Body of pancreas (tissue), 4 donors: Measurements from ENCODE around the gene KIAA1217. TPM values are rescaled to one million over a fixed set of nuclear protein-coding genes. Genes with fewer than 3 reads are reported as not detected.

Experiments used
- ATAC-seq: fragments of 150-250 bp; one replicate; pipeline ENCODE4 v1.9.1; 2016
- DNase-seq, 4 donors: peaks; one replicate each; pipeline ENCODE4 v3.0.0-alpha.2; 2019
- H3K27ac ChIP-seq, 4 donors: fragments of 200-600 bp; sonication (generic); 1 replicate in 3 of 4; 2 replicates in 1 of 4; pipeline versions ENCODE4 v1.5.1 to v1.6.1; 2016 to 2019; ENCODE audit warnings: mild to moderate bottlenecking in 1 of 4, mixed read lengths in 1 of 4, moderate library complexity in 1 of 4
- H3K27me3 ChIP-seq, 2 donors: fragments of 200-600 bp; sonication (generic); one replicate each; pipeline ENCODE4 v1.6.0; 2016; ENCODE audit warnings: mild to moderate bottlenecking in 1 of 2
- H3K36me3 ChIP-seq, 2 donors: fragments of 200-600 bp; sonication (generic); replicated peaks in 1 of 2; 2 replicates each; pipeline ENCODE4 v1.5.1; 2016; ENCODE audit warnings: low read depth in 2 of 2; ENCODE audit not compliant: insufficient read depth in 1 of 2
- H3K4me1 ChIP-seq: fragments of 200-600 bp; sonication (generic); one replicate; pipeline ENCODE4 v1.6.0; 2016
- H3K4me3 ChIP-seq, 2 donors: fragments of 200-600 bp; sonication (generic); 1 replicate in 1 of 2; 2 replicates in 1 of 2; pipeline ENCODE4 v1.5.1; 2016 to 2019
- H3K9me3 ChIP-seq, 3 donors: fragments of 200-600 bp; sonication (generic); 1 replicate in 2 of 3; 2 replicates in 1 of 3; pipeline ENCODE4 v1.5.1; 2016
- CTCF ChIP-seq, 7 experiments: fragments of 450-650 bp in 4 of 7; fragments of 200-600 bp in 3 of 7; sonication (generic) in 3 of 7; IDR thresholded peaks; one replicate each; pipeline ENCODE4 v1.5.1; 2016 to 2019; ENCODE audit warnings: antibody characterized with exemption in 7 of 7
- POLR2A ChIP-seq, 3 donors: fragments of 450-650 bp; IDR thresholded peaks; one replicate each; pipeline ENCODE4 v1.6.1; 2016; ENCODE audit warnings: antibody characterized with exemption in 3 of 3, mild to moderate bottlenecking in 2 of 3
- WGBS, 2 donors: methylation state at CpG; one replicate each; pipeline ENCODE4 v1.1.5; 2017; 5-methylcytosine and 5-hydroxymethylcytosine counted together
- intact Hi-C: fragments of 100-400 bp; cut with DNase I; formaldehyde crosslinking; loops from one replicate; pipeline ENCODE4 v1.15.1; 2023
- total RNA-seq, 2 donors: library from RNA; depleted of rRNA; stranded (reverse); fragments of >200 nt; gene quantifications; one replicate each; pipeline ENCODE4 v1.1.0, GENCODE V29; 2016

KIAA1217 gene
- total RNA-seq, 2 donors from 2014 or later = 25.9 to 36.9 TPM

- peaks cover 53% of the 10 kb centered on the region for H3K4me1 ChIP-seq
- no peaks in the 10 kb centered on the region for H3K36me3 ChIP-seq
- 67 to 68% methylated on average over 2 of the region's 2 CpGs for WGBS, 2 donors
- H3K9me3 ChIP-seq = no peaks in the 10 kb centered on the region
- ATAC-seq (no peak), DNase-seq (no peak)
- TF ChIP-seq POLR2A (IDR thresholded peaks at IDR 0.05) = no peak
- no peak for TF ChIP-seq CTCF (IDR thresholded peaks at IDR 0.05)
- no peak overlapping the region for H3K4me3 ChIP-seq
- intact Hi-C loops = no loop called here
- H3K27me3 ChIP-seq = no peaks in the 10 kb centered on the region
- peak overlapping the region; percentile 56 to 97 (median 90) for H3K27ac ChIP-seq
These were observed 1.6 kb downstream of the KIAA1217 start for GRCh38 chr10:24210501-24210900.

- no peaks in the 10 kb centered on the region for H3K27me3 ChIP-seq
- H3K27ac ChIP-seq = peak overlapping the region in 1 of 4 donors; percentile 75
- ATAC-seq (no peak), DNase-seq (no peak)
- intact Hi-C loops = no loop called here
- no peak overlapping the region for H3K4me3 ChIP-seq
- TF ChIP-seq POLR2A (IDR thresholded peaks at IDR 0.05) (no peak), CTCF (IDR thresholded peaks at IDR 0.05) (no peak)
- H3K9me3 ChIP-seq = no peaks in the 10 kb centered on the region
- H3K36me3 ChIP-seq = no peaks in the 10 kb centered on the region
- 65 to 78% methylated on average over 4 of the region's 4 CpGs for WGBS, 2 donors
- peaks cover 35% of the 10 kb centered on the region for H3K4me1 ChIP-seq
These were observed 4.3 kb downstream of the KIAA1217 start for GRCh38 chr10:24213266-24213665.

GRCh38 chr10:24213881-24214280 is 4.9 kb downstream of the KIAA1217 start:
- no peaks in the 10 kb centered on the region for H3K9me3 ChIP-seq
- intact Hi-C loops = no loop called here
- TF ChIP-seq CTCF (IDR thresholded peaks at IDR 0.05) (no peak), POLR2A (IDR thresholded peaks at IDR 0.05) (no peak)
- H3K27ac ChIP-seq = peak overlapping the region; percentile 32 to 76 (median 68)
- ATAC-seq = no peak
- no peaks in the 10 kb centered on the region for H3K27me3 ChIP-seq
- no peak overlapping the region for H3K4me3 ChIP-seq
- peaks cover 31% of the 10 kb centered on the region for H3K4me1 ChIP-seq
- no peak for DNase-seq
- WGBS, 2 donors = 68 to 84% methylated on average over 2 of the region's 2 CpGs
- H3K36me3 ChIP-seq = no peaks in the 10 kb centered on the region

GRCh38 chr10:24214762-24215161 is 5.8 kb downstream of the KIAA1217 start:
- Histone ChIP-seq H3K27ac (peak overlapping the region; percentile 32 to 76 (median 68)), H3K9me3 (no peaks in the 10 kb centered on the region), H3K4me3 (no peak overlapping the region), H3K4me1 (peaks cover 28% of the 10 kb centered on the region), H3K27me3 (no peaks in the 10 kb centered on the region), H3K36me3 (no peaks in the 10 kb centered on the region)
- intact Hi-C loops = no loop called here
- 14 to 16% methylated on average over 3 to 5 of the region's 5 CpGs for WGBS, 2 donors
- peak; percentile 27 to 69 (median 60) for DNase-seq
- peak; percentile 72 for ATAC-seq
- TF ChIP-seq POLR2A (IDR thresholded peaks at IDR 0.05) (no peak), CTCF (IDR thresholded peaks at IDR 0.05) (no peak)

GRCh38 chr10:24215196-24215595 is 6.3 kb downstream of the KIAA1217 start:
- Histone ChIP-seq H3K4me3 (no peak overlapping the region), H3K36me3 (no peaks in the 10 kb centered on the region), H3K27me3 (no peaks in the 10 kb centered on the region), H3K9me3 (no peaks in the 10 kb centered on the region), H3K27ac (peak overlapping the region; percentile 32 to 76 (median 68)), H3K4me1 (peaks cover 24% of the 10 kb centered on the region)
- DNase-seq (peak in 1 of 4 donors; percentile 24), ATAC-seq (peak; percentile 34)
- WGBS, 2 donors = 29 to 38% methylated on average over 4 of the region's 4 CpGs
- intact Hi-C loops = no loop called here
- no peak for TF ChIP-seq CTCF (IDR thresholded peaks at IDR 0.05)
- TF ChIP-seq POLR2A (IDR thresholded peaks at IDR 0.05) = no peak
